ENCODE data around the gene ADARB1. TPM values are rescaled to one million over a fixed set of nuclear protein-coding genes. Genes with fewer than 3 reads are reported as not detected.

Gene ADARB1
- polyA plus RNA-seq, 1 of the 3 experiments (the other 2 are of a cell fraction): 7.8 TPM

DNA sequence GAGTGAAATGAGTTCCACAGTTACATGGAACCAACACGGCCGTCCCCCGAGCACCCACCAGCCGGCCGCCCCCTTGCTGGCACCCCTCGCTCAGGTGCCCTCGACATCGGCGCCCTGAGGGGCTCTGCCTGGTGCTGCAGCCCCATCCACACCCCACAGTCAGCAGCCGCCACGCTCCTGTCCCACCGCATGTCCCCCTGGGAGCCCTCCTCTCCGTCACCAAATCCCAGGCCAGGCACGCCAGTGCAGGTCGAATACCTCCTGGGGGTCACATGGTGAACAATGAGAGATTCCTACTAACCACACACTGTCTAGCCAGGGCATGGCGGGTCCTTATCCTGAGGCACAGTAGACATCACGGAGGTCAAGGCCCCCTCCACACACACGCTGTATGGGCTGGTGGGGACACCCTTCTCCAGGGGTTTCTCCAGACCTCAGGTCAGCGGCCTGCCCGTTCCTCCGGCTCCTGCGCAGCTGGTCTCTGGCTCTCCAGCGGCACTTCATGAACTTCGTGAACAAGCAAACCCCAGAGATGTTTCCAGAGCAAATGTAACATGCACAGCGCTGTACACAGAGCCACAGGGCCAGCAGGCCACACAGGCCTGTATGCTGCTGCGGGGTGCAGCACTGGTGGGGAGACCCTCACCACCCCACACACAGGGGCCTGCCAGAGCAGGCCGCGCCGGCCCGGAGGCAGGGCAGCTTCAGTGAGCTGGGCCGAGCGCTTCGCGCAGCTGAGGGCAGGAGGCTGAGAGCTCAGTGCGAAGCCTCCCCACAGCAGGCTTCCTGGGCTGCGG lies 191.5 kb downstream of the ADARB1 start:
- H3K27ac ChIP-seq (ENCODE audit: low read depth in 2 of 2, low read length in 1 of 2): no peak overlapping the region
- H4K20me1 ChIP-seq (ENCODE audit: insufficient read depth): 0 out of 2 replicates have a peak, but pooled peaks cover 21% of the 10 kb centered on the region
- H3K4me3 ChIP-seq (ENCODE audit: low read depth in 2 of 2, low read length in 1 of 2): no peak overlapping the region
- 98% methylated on average over 30 of the region's 36 CpGs for WGBS (ENCODE audit: low lambda C conversion rate)
- no peaks in the 10 kb centered on the region for H3K9me2 ChIP-seq
- TF ChIP-seq RFX5 (IDR thresholded peaks at IDR 0.05; ENCODE audit: low read length) (no peak), FOSL2 (IDR thresholded peaks at IDR 0.05; ENCODE audit: borderline replicate concordance, low read depth) (no peak), NRF1 (IDR thresholded peaks at IDR 0.05; ENCODE audit: low read depth, low read length) (no peak), CHD2 (IDR thresholded peaks at IDR 0.05; ENCODE audit: low read length, partially characterized antibody) (no peak), RCOR1 (IDR thresholded peaks at IDR 0.05; ENCODE audit: low read length) (no peak), ELF1 (IDR thresholded peaks at IDR 0.05) (no peak), FOXM1 (IDR thresholded peaks at IDR 0.05; ENCODE audit: low read depth) (no peak), MEF2A (IDR thresholded peaks at IDR 0.05; ENCODE audit: borderline replicate concordance, low read depth) (no peak)
- TF ChIP-seq, protein P1, sequence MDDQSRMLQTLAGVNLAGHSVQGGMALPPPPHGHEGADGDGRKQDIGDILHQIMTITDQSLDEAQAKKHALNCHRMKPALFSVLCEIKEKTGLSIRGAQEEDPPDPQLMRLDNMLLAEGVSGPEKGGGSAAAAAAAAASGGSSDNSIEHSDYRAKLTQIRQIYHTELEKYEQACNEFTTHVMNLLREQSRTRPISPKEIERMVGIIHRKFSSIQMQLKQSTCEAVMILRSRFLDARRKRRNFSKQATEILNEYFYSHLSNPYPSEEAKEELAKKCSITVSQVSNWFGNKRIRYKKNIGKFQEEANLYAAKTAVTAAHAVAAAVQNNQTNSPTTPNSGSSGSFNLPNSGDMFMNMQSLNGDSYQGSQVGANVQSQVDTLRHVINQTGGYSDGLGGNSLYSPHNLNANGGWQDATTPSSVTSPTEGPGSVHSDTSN (IDR thresholded peaks at IDR 0.05): no peak
- no peaks in the 10 kb centered on the region for H3K27me3 ChIP-seq (ENCODE audit: insufficient read depth)
- peaks cover 14% of the 10 kb centered on the region for H3K79me2 ChIP-seq (ENCODE audit: insufficient read depth)
- CTCF ChIA-PET: interaction anchor here (1.3 to 2.2 kb wide), 2 partner anchors 126 to 129 kb away, joined by 3 to 6 read pairs; no protein-coding TSS in a partner anchor
- POLR2A ChIA-PET: no interaction called here
- H3K9me3 ChIP-seq: no peaks in the 10 kb centered on the region
- H2AFZ ChIP-seq (ENCODE audit: low read depth): no peak overlapping the region
- H3K4me2 ChIP-seq: no peak overlapping the region
- H3F3A ChIP-seq (replicated peaks; ENCODE audit: insufficient read depth): peaks cover 3% of the 10 kb centered on the region
- DNase-seq: no peak
- no peaks in the 10 kb centered on the region for H3K4me1 ChIP-seq (ENCODE audit: control insufficient read depth in 1 of 2, insufficient read depth in 2 of 2, low read depth in 1 of 2, low read length in 1 of 2)
- peaks cover 13 to 62% of the 10 kb centered on the region in 2 experiments for H3K36me3 ChIP-seq (replicated peaks in 1 of 2; ENCODE audit: control insufficient read depth in 1 of 2, insufficient read depth in 2 of 2, low read length in 1 of 2)
- H3K9ac ChIP-seq: no peak overlapping the region

DNA sequence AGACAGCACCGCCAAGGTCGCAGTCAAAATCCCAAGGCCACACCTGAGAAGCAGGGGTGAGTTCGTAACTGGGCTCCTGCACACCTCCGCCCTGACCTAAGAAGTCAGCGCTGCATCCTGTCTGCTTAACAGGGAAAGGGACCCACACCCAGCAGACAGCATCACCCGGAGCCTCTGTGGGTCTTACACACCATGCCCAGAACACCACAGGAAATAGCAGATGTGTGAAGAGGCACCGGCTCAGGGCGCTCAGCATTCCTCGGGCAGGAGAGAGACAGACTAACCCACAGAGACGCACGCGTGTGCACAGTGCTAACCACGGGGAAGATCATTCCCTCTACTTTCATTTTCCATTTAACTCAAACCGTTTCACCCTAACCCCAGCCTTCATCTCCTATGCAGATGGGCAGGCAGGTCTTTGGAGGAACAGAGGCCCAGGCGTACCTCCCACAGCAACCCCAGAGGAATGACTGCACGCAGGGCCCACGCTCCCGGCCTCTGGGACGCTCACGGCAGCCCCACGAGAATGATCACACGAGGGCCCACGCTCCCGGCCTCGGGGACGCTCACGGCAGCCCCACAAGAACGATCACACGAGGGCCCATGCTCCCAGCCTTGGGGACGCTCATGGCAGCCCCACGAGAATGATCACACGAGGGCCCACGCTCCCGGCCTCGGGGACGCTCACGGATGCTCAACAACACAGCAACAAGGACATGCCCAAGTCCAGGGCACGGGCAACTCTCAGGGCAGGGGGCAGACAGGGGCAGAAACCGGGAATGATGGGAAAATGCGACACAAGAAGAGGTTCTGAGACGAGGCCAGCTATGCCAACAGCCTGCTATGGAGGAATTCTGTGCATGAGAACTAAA lies 192.4 kb downstream of the ADARB1 start:
- TF ChIP-seq NFIC (IDR thresholded peaks at IDR 0.05; ENCODE audit: borderline replicate concordance) (no peak), MXI1 (IDR thresholded peaks at IDR 0.05; ENCODE audit: low read depth, low read length) (no peak), FOXM1 (IDR thresholded peaks at IDR 0.05; ENCODE audit: low read depth) (no peak), RXRA (IDR thresholded peaks at IDR 0.05; ENCODE audit: borderline replicate concordance, low read depth) (no peak), RAD21 (IDR thresholded peaks at IDR 0.05; ENCODE audit: low read length) (no peak), YY1 (IDR thresholded peaks at IDR 0.05; ENCODE audit: low read depth) (no peak), EZH2phosphoT487 (IDR thresholded peaks at IDR 0.05; ENCODE audit: borderline replicate concordance, low read depth) (no peak)
- TF ChIP-seq, protein P2, sequence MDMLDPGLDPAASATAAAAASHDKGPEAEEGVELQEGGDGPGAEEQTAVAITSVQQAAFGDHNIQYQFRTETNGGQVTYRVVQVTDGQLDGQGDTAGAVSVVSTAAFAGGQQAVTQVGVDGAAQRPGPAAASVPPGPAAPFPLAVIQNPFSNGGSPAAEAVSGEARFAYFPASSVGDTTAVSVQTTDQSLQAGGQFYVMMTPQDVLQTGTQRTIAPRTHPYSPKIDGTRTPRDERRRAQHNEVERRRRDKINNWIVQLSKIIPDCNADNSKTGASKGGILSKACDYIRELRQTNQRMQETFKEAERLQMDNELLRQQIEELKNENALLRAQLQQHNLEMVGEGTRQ (IDR thresholded peaks at IDR 0.05; ENCODE audit: borderline replicate concordance, low read depth, low read length): no peak
- TF ChIP-seq, protein P3, sequence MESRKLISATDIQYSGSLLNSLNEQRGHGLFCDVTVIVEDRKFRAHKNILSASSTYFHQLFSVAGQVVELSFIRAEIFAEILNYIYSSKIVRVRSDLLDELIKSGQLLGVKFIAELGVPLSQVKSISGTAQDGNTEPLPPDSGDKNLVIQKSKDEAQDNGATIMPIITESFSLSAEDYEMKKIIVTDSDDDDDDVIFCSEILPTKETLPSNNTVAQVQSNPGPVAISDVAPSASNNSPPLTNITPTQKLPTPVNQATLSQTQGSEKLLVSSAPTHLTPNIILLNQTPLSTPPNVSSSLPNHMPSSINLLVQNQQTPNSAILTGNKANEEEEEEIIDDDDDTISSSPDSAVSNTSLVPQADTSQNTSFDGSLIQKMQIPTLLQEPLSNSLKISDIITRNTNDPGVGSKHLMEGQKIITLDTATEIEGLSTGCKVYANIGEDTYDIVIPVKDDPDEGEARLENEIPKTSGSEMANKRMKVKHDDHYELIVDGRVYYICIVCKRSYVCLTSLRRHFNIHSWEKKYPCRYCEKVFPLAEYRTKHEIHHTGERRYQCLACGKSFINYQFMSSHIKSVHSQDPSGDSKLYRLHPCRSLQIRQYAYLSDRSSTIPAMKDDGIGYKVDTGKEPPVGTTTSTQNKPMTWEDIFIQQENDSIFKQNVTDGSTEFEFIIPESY (IDR thresholded peaks at IDR 0.05; ENCODE audit: borderline replicate concordance, low read depth): no peak
- TF ChIP-seq, protein P4, sequence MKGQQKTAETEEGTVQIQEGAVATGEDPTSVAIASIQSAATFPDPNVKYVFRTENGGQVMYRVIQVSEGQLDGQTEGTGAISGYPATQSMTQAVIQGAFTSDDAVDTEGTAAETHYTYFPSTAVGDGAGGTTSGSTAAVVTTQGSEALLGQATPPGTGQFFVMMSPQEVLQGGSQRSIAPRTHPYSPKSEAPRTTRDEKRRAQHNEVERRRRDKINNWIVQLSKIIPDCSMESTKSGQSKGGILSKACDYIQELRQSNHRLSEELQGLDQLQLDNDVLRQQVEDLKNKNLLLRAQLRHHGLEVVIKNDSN (IDR thresholded peaks at IDR 0.05; ENCODE audit: borderline replicate concordance, low read depth): no peak
- Histone ChIP-seq H3K9ac (no peak overlapping the region), H4K20me1 (ENCODE audit: insufficient read depth) (0 out of 2 replicates have a peak, but pooled peaks cover 21% of the 10 kb centered on the region), H3K4me2 (no peak overlapping the region), H3K36me3 (replicated peaks in 1 of 2; ENCODE audit: control insufficient read depth in 1 of 2, insufficient read depth in 2 of 2, low read length in 1 of 2) (peaks cover 22 to 71% of the 10 kb centered on the region in 2 experiments), H3K27ac (ENCODE audit: low read depth in 2 of 2, low read length in 1 of 2) (no peak overlapping the region), H2AFZ (ENCODE audit: low read depth) (no peak overlapping the region), H3K4me3 (ENCODE audit: low read depth in 2 of 2, low read length in 1 of 2) (no peak overlapping the region), H3K4me1 (ENCODE audit: control insufficient read depth in 1 of 2, insufficient read depth in 2 of 2, low read depth in 1 of 2, low read length in 1 of 2) (no peaks in the 10 kb centered on the region), H3K9me2 (no peaks in the 10 kb centered on the region), H3F3A (replicated peaks; ENCODE audit: insufficient read depth) (peaks cover 3% of the 10 kb centered on the region), H3K9me3 (peaks cover 8% of the 10 kb centered on the region; the same call in 1 of the 2 replicates), H3K79me2 (ENCODE audit: insufficient read depth) (peaks cover 22% of the 10 kb centered on the region), H3K27me3 (ENCODE audit: insufficient read depth) (no peaks in the 10 kb centered on the region)
- DNase-seq: no peak
- CTCF ChIA-PET: no interaction called here
- POLR2A ChIA-PET: no interaction called here
- WGBS (ENCODE audit: low lambda C conversion rate): 94% methylated on average over 37 of the region's 41 CpGs
